NCI-H128 (cell line): ENCODE data around the gene DXO.
"Not testable (repeated sequence)": the region's sequence is repeated elsewhere in the genome, so short reads cannot be mapped to it uniquely, and the experiment has no call there.

Experiments used
- DNase-seq: peaks from one replicate; lab custom pipeline; 2025; ENCODE audit not compliant: unreplicated experiment; lab: John Stamatoyannopoulos, UW

DXO gene

GRCh38 chr6:31980195-31980876, 8.4 kb upstream of the DXO start:
- not testable (repeated sequence) for DNase-seq

GRCh38 chr6:31979238-31979898, 7.4 kb upstream of the DXO start:
- DNase-seq, result no peak

- DNase-seq, result no peak
Measured at GRCh38 chr6:31978831-31979230, 6.9 kb upstream of the DXO start.

GRCh38 chr6:31977816-31978431, 6.0 kb upstream of the DXO start:
- no peak for DNase-seq

GRCh38 chr6:31976065-31976464, 4.1 kb upstream of the DXO start:
- DNase-seq, result not testable (repeated sequence)

- no peak for DNase-seq
Measured at GRCh38 chr6:31972709-31973350, 892 bp upstream of the DXO start.

- no peak for DNase-seq
Measured at GRCh38 chr6:31971279-31971992, 502 bp downstream of the DXO start.

- peak; percentile 25 for DNase-seq
Measured at GRCh38 chr6:31970604-31971271, 1.2 kb downstream of the DXO start.

GRCh38 chr6:31969712-31970603, 2.0 kb downstream of the DXO start:
- DNase-seq, result no peak

GRCh38 chr6:31968791-31969711, 2.9 kb downstream of the DXO start:
- no peak for DNase-seq

- DNase-seq, result no peak
Measured at GRCh38 chr6:31968326-31968725, 3.6 kb downstream of the DXO start.

- no peak for DNase-seq
Measured at GRCh38 chr6:31967926-31968320, 4.0 kb downstream of the DXO start.

- no peak for DNase-seq
Measured at GRCh38 chr6:31966997-31967925, 4.7 kb downstream of the DXO start.

- DNase-seq, result no peak
Measured at GRCh38 chr6:31966506-31966905, 5.4 kb downstream of the DXO start.

- DNase-seq, result no peak
Measured at GRCh38 chr6:31965700-31966099, 6.2 kb downstream of the DXO start.

- no peak for DNase-seq
Measured at GRCh38 chr6:31963921-31964320, 8.0 kb downstream of the DXO start.

- DNase-seq, result no peak
Measured at GRCh38 chr6:31961616-31962015, 10.3 kb downstream of the DXO start.
